Endothelial cell of umbilical vein (primary cell): ENCODE results near the gene LAMC2.

Source experiments
- POLR2A ChIP-seq: IDR thresholded peaks from 2 replicates; pipeline ENCODE4 v1.6.1; 2012; ENCODE audit warnings: low read depth, mild to moderate bottlenecking, control low read depth, low read length
- TF ChIP-seq, protein P1 (sequence below), 2 donors: IDR thresholded peaks; 1 replicate in 1 of 2; 2 replicates in 1 of 2; pipeline ENCODE4 v1.5.1; 2011; ENCODE audit warnings: low read length in 2 of 2, mild to moderate bottlenecking in 2 of 2, moderate library complexity in 2 of 2, control low read depth in 1 of 2, inconsistent platforms in 1 of 2, low read depth in 1 of 2; ENCODE audit not compliant: insufficient read depth in 1 of 2; ENCODE audit errors: extremely low read depth in 1 of 2

- TF ChIP-seq, protein P1, sequence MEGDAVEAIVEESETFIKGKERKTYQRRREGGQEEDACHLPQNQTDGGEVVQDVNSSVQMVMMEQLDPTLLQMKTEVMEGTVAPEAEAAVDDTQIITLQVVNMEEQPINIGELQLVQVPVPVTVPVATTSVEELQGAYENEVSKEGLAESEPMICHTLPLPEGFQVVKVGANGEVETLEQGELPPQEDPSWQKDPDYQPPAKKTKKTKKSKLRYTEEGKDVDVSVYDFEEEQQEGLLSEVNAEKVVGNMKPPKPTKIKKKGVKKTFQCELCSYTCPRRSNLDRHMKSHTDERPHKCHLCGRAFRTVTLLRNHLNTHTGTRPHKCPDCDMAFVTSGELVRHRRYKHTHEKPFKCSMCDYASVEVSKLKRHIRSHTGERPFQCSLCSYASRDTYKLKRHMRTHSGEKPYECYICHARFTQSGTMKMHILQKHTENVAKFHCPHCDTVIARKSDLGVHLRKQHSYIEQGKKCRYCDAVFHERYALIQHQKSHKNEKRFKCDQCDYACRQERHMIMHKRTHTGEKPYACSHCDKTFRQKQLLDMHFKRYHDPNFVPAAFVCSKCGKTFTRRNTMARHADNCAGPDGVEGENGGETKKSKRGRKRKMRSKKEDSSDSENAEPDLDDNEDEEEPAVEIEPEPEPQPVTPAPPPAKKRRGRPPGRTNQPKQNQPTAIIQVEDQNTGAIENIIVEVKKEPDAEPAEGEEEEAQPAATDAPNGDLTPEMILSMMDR (IDR thresholded peaks at IDR 0.05; ENCODE audit: extremely low read depth in 1 of 2, insufficient read depth in 1 of 2, low read depth in 1 of 2, low read length in 2 of 2) = no peak
- no peak for TF ChIP-seq POLR2A
Measured at GRCh38 chr1:183149273-183149672, 36.8 kb upstream of the LAMC2 start.
